Type B pancreatic cell (in vitro differentiated cells): ENCODE data around the gene SCN4A. TPM values are rescaled to one million over a fixed set of nuclear protein-coding genes. Genes with fewer than 3 reads are reported as not detected.

Experiments used
- DNase-seq: peaks from one replicate; pipeline ENCODE4 v3.0.0; 2021; ENCODE audit warnings: mixed read lengths; ENCODE audit not compliant: unreplicated experiment; ENCODE audit errors: extremely low spot score
- H3K27ac Mint-ChIP-seq: 2 replicates; pipeline ENCODE4 v1.8.0; 2021; ENCODE audit warnings: mild to moderate bottlenecking, mixed read lengths
- H3K27me3 Mint-ChIP-seq: 2 replicates; pipeline ENCODE4 v1.8.0; 2021; ENCODE audit warnings: mixed read lengths
- H3K36me3 Mint-ChIP-seq: 2 replicates; pipeline ENCODE4 v1.8.0; 2021; ENCODE audit warnings: mixed read lengths
- H3K4me1 Mint-ChIP-seq: one replicate; pipeline ENCODE4 v1.8.0; 2021; ENCODE audit warnings: mixed read lengths; ENCODE audit not compliant: unreplicated experiment
- H3K4me3 Mint-ChIP-seq: 2 replicates; pipeline ENCODE4 v1.8.0; 2021; ENCODE audit warnings: mild to moderate bottlenecking, mixed read lengths
- H3K9me3 Mint-ChIP-seq: 2 replicates; pipeline ENCODE4 v1.8.0; 2021; ENCODE audit warnings: mixed read lengths
- CTCF ChIP-seq: fragments of 200-600 bp; sonication (generic); conservative IDR thresholded peaks from 2 replicates; pipeline ENCODE4 v1.5.0; 2021; ENCODE audit warnings: antibody characterized with exemption, mild to moderate bottlenecking
- total RNA-seq: library from RNA; stranded (reverse); gene quantifications from 2 replicates; pipeline ENCODE4 v1.2.1, GENCODE V29; 2021; ENCODE audit warnings: low replicate concordance

Gene SCN4A
- total RNA-seq, 1 donor from 2014 or later, result 0.39 TPM

GRCh38 chr17:63929860-63930766, 42.6 kb downstream of the SCN4A start:
- H3K9me3 Mint-ChIP-seq, result no peaks in the 10 kb centered on the region
- no peak for DNase-seq
- TF ChIP-seq CTCF, result no peak
- H3K36me3 Mint-ChIP-seq, result no peaks in the 10 kb centered on the region
- no peaks in the 10 kb centered on the region for H3K4me1 Mint-ChIP-seq
- H3K27ac Mint-ChIP-seq, result no peak overlapping the region
- no peak overlapping the region for H3K4me3 Mint-ChIP-seq
- H3K27me3 Mint-ChIP-seq, result no peaks in the 10 kb centered on the region

GRCh38 chr17:63928966-63929695, 43.6 kb downstream of the SCN4A start:
- Mint-ChIP-seq H3K36me3 (no peaks in the 10 kb centered on the region), H3K27me3 (no peaks in the 10 kb centered on the region), H3K9me3 (no peaks in the 10 kb centered on the region), H3K4me1 (no peaks in the 10 kb centered on the region), H3K4me3 (no peak overlapping the region), H3K27ac (no peak overlapping the region)
- DNase-seq, result no peak
- TF ChIP-seq CTCF, result no peak

GRCh38 chr17:63928172-63928666, 44.5 kb downstream of the SCN4A start:
- Mint-ChIP-seq H3K4me3 (no peak overlapping the region), H3K27ac (no peak overlapping the region)

GRCh38 chr17:63927464-63928171, 45.1 kb downstream of the SCN4A start:
- no peak for DNase-seq
- no peak overlapping the region for H3K27ac Mint-ChIP-seq
- H3K4me1 Mint-ChIP-seq, result no peaks in the 10 kb centered on the region
- no peak overlapping the region for H3K4me3 Mint-ChIP-seq
- TF ChIP-seq CTCF, result no peak
- no peaks in the 10 kb centered on the region for H3K9me3 Mint-ChIP-seq
- H3K27me3 Mint-ChIP-seq, result no peaks in the 10 kb centered on the region
- no peaks in the 10 kb centered on the region for H3K36me3 Mint-ChIP-seq

More at GRCh38 chr17:63928172-63928666, 44.5 kb downstream of the SCN4A start:
- no peak for TF ChIP-seq CTCF
- no peak for DNase-seq
- Mint-ChIP-seq H3K4me1 (no peaks in the 10 kb centered on the region), H3K27me3 (no peaks in the 10 kb centered on the region), H3K9me3 (no peaks in the 10 kb centered on the region), H3K36me3 (no peaks in the 10 kb centered on the region)

GRCh38 chr17:63926164-63926563, 46.6 kb downstream of the SCN4A start:
- Mint-ChIP-seq H3K4me3 (no peak overlapping the region), H3K27ac (no peak overlapping the region), H3K4me1 (no peaks in the 10 kb centered on the region), H3K27me3 (no peaks in the 10 kb centered on the region), H3K36me3 (no peaks in the 10 kb centered on the region), H3K9me3 (no peaks in the 10 kb centered on the region)
- no peak for DNase-seq
- no peak for TF ChIP-seq CTCF
